VCaP (cell line): Measurements from ENCODE around the gene KCNIP4.

ENCODE experiments used
- H3K27ac ChIP-seq: fragments of 450-650 bp; 2 replicates; pipeline ENCODE4 v1.5.1; 2017
- CTCF ChIP-seq: fragments of 450-650 bp; conservative IDR thresholded peaks from 2 replicates; pipeline ENCODE4 v1.5.1; 2017; ENCODE audit warnings: mild to moderate bottlenecking, moderate library complexity

KCNIP4 gene

GRCh38 chr4:21952549-21952948 is 4.0 kb upstream of the KCNIP4 start:
- no peak for TF ChIP-seq CTCF
- no peak overlapping the region for H3K27ac ChIP-seq

GRCh38 chr4:21949073-21949457 is 493 bp upstream of the KCNIP4 start:
- TF ChIP-seq CTCF, result no peak
- H3K27ac ChIP-seq, result no peak overlapping the region

GRCh38 chr4:21947791-21948346 is 703 bp downstream of the KCNIP4 start:
- no peak for TF ChIP-seq CTCF
- H3K27ac ChIP-seq, result no peak overlapping the region

GRCh38 chr4:21946858-21947257 is 1.7 kb downstream of the KCNIP4 start:
- TF ChIP-seq CTCF, result no peak
- no peak overlapping the region for H3K27ac ChIP-seq

- TF ChIP-seq CTCF, result no peak
Measured at GRCh38 chr4:21921526-21922180, 26.9 kb downstream of the KCNIP4 start.

GRCh38 chr4:21915761-21916160 is 32.8 kb downstream of the KCNIP4 start:
- TF ChIP-seq CTCF, result no peak

More at GRCh38 chr4:21921526-21922180, 26.9 kb downstream of the KCNIP4 start:
- no peak overlapping the region for H3K27ac ChIP-seq

GRCh38 chr4:21901831-21902230 is 46.7 kb downstream of the KCNIP4 start:
- no peak overlapping the region for H3K27ac ChIP-seq
- TF ChIP-seq CTCF, result no peak

More at GRCh38 chr4:21915761-21916160, 32.8 kb downstream of the KCNIP4 start:
- H3K27ac ChIP-seq, result no peak overlapping the region
